Left lobe of liver (tissue), 2 donors: ENCODE results near the gene HMGN5. TPM values are rescaled to one million over a fixed set of nuclear protein-coding genes. Genes with fewer than 3 reads are reported as not detected.

Source experiments
- ATAC-seq: fragments of 200-7000 bp; cut with Tn5 transposase; one replicate; pipeline ENCODE4 v1.9.1; 2020; ENCODE audit warnings: mild to moderate bottlenecking, moderate library complexity
- DNase-seq: peaks from one replicate; pipeline ENCODE4 v3.0.0-alpha.2; 2020; ENCODE audit warnings: low spot score
- total RNA-seq: library from RNA; stranded (reverse); gene quantifications from one replicate; pipeline ENCODE4 v1.2.1, GENCODE V29; 2021
- donor health status: DM: no; HTN: no; CAD: no; lungs with moderate emphysema.
- donor health status: DM: no; HTN: yes; CAD: no.

Gene HMGN5, protein sequence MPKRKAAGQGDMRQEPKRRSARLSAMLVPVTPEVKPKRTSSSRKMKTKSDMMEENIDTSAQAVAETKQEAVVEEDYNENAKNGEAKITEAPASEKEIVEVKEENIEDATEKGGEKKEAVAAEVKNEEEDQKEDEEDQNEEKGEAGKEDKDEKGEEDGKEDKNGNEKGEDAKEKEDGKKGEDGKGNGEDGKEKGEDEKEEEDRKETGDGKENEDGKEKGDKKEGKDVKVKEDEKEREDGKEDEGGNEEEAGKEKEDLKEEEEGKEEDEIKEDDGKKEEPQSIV
- 2.5 TPM for total RNA-seq

DNA sequence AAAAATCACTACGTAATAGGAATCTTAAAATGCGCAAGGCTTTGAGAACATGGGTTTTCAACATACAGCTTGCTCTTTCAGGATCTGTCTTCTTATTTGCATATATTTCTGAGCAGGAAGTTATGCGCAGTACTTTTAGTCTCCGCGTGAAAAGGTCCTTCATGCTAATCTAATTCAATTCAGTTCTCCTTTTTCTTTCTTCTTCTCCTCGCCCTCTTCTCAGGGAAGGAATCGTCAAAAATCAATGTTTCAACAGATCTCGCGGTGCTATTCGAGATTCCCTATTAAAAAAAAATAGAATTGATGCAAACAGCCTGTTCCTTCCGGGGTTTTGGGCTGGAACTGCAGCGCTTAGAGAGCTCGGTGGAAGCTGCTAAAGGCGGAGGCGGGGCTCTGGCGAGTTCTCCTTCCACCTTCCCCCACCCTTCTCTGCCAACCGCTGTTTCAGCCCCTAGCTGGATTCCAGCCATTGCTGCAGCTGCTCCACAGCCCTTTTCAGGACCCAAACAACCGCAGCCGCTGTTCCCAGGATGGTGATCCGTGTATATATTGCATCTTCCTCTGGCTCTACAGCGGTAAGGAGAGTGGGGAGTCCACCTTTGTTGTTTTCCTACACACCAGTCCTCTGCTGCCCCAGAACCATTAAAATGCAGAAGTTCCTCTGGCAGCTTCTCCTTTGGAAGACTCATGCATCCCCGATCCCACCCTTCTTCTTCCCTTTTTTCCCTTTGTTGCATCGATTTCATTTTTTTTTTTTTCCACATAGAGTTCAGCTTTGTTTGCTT, at the start of gene HMGN5, which contains the start of gene SH3BGRL:
Gene HMGN5 (minus strand): TSS at position 243 of the 785 bp plus-strand sequence. CDS start 80,364 bp downstream, outside the sequence.
Gene SH3BGRL (plus strand): TSS at position 432 of the 785 bp plus-strand sequence. CDS start 99 bp downstream, at position 531.
- ATAC-seq (peak; percentile 99), DNase-seq (peak; percentile 69)

GRCh38 chrX:81241753-81242152, 40.0 kb upstream of the HMGN5 start:
- ATAC-seq, result no peak
- no peak for DNase-seq

GRCh38 chrX:81240701-81241331, 39.1 kb upstream of the HMGN5 start:
- DNase-seq, result no peak
- no peak for ATAC-seq

GRCh38 chrX:81238166-81238565, 36.5 kb upstream of the HMGN5 start:
- no peak for ATAC-seq
- DNase-seq, result no peak

DNA sequence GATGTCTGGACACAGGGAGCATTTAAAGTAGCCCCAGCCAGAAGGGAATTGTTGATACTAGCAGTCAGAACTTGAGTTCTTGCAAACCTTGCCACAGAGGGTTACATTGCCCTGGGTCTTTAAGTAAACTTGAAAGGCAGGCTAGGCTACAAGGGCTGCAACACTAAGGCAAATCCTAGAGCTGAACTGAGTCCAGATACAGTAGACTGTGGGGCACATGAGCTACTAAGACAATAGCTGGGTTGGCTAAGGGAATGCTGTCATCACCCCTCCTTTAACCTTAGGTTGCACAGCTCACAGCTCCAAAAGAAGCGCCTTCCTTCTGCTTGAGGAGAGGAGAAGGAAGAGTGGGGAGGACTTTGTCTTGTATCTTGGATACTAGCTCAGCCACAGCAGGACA, 35.8 kb upstream of the HMGN5 start:
- DNase-seq (no peak), ATAC-seq (no peak)

DNA sequence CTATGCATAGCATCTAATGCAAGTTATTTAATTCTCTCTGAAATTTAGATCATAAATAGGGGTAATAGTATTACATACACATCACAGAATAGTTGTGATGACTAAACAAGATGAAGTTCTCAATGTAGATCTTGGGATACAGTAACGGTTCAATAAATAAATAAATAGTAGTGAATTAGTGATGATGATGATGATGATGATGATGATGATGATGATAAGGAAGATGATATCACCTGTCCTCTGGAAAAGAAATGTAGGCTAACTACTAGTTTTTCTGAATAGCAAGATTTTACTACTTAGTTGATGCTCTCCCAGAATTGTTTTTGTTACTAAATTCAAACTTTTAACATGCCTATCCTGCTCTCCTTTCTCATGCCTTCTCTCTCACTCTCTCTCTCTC, 30.5 kb upstream of the HMGN5 start:
- ATAC-seq (no peak), DNase-seq (no peak)

DNA sequence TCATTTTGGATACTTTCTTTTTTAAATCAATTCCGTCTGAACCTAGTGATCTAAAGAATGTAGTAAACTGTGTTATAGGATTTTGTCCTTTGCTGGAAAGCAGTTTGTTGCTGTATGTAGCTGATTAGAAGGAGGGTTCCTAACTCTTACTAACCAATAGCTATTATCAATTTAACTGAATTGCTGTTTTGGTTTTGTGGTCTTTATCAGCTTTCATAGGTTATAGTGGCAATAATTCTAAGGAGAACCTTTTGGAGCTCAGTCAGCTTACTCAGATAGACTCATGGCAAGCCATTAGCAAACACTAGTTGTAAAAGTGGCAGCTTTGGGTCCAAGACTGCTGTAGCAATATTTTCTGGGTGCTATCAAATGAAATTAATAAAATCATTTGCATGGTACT, 29.8 kb upstream of the HMGN5 start:
- DNase-seq, result no peak
- no peak for ATAC-seq

DNA sequence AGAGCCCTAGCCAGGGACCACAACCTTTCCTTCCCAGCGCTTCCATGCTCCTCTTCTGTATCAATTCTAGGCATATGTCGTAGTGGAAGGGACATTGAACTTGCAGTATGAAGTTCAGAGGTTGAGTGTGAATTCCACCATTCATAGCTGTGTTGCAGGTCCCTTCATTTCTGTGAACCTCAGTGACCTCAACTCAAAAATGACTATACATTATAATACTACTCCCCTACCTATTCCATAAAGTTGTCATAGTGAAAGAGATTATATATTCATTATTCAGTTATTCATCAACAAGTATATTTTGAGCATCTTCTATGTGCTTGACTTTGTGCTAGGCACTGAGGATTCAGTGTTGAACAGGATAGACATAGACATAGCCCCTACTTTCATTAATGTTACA, 28.2 kb upstream of the HMGN5 start:
- ATAC-seq (no peak), DNase-seq (no peak)

- peak; percentile 34 for ATAC-seq
- no peak for DNase-seq
These were observed 27.5 kb upstream of the HMGN5 start for GRCh38 chrX:81229229-81229628.

DNA sequence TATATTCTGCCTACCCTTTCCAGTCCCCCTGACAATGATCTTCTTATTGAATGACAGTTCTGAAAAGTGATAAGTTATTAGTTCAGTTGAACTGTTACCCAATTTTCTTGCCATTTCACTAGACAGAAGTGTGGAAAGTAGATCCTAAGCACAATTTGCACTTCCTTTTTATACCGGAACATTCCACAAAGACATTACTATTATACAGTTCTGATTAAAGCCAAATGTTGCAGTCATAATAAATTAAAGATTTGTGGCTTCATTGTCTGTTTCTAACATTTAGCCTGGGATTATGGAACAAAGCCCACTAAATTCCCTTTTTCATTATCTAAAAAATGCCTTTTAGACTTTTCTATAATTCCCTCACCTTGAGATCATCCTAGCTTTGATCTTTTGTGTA, 14.0 kb upstream of the HMGN5 start:
- DNase-seq (no peak), ATAC-seq (no peak)

GRCh38 chrX:81208916-81209315, 7.2 kb upstream of the HMGN5 start:
- ATAC-seq (no peak), DNase-seq (no peak)

GRCh38 chrX:81206476-81206875, 4.8 kb upstream of the HMGN5 start:
- ATAC-seq (no peak), DNase-seq (no peak)

DNA sequence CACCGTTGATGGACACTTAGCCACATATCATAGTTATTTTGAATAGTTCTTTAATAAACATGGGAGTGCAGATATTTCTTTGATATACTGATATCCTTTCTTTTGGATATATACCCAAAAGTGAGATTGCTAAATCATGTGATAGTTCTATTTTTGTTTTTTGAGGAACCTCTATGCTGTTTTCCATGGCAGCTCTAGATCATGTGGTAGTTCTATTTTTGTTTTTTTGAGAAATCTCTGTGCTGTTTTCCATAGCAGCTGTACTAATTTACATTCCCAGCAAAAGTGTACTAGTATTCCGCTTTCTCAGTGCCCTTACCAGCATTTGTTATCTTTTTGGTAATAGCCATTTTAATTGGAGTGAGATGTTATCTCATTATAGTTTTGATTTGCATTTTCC, 3.8 kb upstream of the HMGN5 start:
- no peak for DNase-seq
- ATAC-seq, result no peak

DNA sequence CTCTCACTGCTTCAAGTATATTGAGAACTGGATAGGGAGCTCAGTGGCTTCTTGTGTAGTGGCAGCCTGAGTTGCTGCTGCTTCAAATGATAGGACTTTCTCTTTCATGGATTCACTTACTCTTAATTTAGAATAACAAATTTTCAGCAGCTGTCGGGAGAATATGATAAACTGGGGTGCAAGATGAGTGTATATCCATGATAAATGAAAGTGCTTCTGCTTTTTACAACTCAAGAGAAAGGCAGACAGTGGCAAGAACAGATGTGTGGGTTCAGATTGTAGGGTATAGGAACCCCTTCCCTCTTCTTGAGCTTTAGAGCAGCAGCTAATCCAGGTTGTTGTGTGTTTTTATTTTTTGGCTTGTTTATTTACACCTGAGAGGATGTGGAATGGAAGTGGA, 1.2 kb upstream of the HMGN5 start:
- DNase-seq, result no peak
- no peak for ATAC-seq

GRCh38 chrX:81202456-81202819, 725 bp upstream of the HMGN5 start:
- DNase-seq (no peak), ATAC-seq (no peak)

- DNase-seq (no peak), ATAC-seq (no peak)
These were observed 642 bp downstream of the HMGN5 start for GRCh38 chrX:81201071-81201470.

DNA sequence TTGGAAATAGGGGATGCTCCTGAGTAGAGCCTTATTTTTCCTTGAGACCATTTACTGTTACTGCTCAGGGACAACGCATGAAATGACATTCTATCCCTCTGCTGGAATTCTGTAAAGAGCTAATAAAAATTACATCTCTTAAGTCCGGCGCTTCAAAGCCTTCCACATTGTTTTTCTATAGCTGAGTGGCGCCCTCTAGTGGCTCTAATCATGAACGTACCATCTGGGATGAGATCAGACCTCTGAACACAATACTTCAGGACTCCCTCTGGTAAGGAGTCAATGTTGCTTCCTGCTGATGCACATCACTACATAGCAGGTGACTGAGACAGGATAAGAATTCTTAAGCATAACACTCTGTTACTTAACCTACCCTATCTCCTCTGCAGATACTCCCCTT, 6.0 kb downstream of the HMGN5 start:
- peak; percentile 43 for DNase-seq
- ATAC-seq, result peak; percentile 88

DNA sequence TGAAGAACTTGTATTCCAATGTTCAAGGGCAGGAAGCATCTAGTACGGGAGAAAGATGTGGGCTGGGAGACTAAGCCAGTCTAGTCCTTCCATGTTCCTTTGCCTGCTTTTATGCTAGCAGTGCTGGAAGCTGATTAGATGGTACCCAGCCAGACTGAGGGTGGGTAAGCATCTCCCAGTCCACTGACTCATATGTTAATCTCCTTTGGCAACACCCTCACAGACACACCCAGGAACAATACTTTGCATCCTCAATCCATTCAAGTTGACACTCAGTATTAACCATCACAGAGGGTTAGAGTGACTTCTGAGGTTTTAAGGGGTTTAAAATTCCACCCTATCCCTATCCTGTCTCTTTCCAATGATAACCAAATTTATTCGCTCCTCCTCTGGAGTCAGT, 6.5 kb downstream of the HMGN5 start:
- ATAC-seq, result no peak
- no peak for DNase-seq

DNA sequence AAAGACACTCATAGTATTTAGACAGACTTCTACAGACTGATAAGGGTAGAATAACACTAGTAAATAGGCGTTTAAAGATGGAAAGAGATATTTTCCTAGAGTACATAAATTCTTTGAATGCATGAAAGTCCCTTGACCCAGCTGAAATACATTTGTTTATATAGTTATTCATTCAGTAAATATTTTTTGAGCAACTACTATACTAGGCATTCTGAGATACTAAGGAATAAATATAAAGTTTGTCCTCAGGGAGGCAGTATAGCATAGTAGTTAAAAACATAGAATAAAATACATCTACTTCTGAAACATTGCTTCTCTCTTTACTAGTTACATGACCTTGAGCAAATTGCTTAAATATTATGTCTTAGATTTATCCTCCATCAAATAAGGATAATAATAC, 27.4 kb downstream of the HMGN5 start:
- ATAC-seq, result peak; percentile 35
- DNase-seq, result no peak

GRCh38 chrX:81168391-81168790, 33.3 kb downstream of the HMGN5 start:
- ATAC-seq (no peak), DNase-seq (no peak)

GRCh38 chrX:81121513-81122363, 80.0 kb downstream of the HMGN5 start:
- peak; percentile 97 for ATAC-seq
- peak; percentile 93 for DNase-seq
